Fibroblast of mammary gland (primary cell): ENCODE data around the gene DSP.
A peak's percentile ranks its signal among the peaks of the same experiment; 100 is the strongest.

Experiments used
- DNase-seq: peaks from one replicate; pipeline ENCODE4 v3.0.0-alpha.2; 2010; ENCODE audit warnings: low read depth
- H3K4me3 ChIP-seq: 2 replicates; pipeline ENCODE4 v1.5.1; 2011; ENCODE audit warnings: low read depth, mild to moderate bottlenecking, low read length, moderate library complexity; ENCODE audit not compliant: control insufficient read depth
- TF ChIP-seq, protein P1 (sequence below): conservative IDR thresholded peaks from 2 replicates; pipeline ENCODE4 v1.5.1; 2011; ENCODE audit warnings: low read depth, low read length, inconsistent platforms; ENCODE audit not compliant: control insufficient read depth, insufficient read depth

The DSP gene

DNA sequence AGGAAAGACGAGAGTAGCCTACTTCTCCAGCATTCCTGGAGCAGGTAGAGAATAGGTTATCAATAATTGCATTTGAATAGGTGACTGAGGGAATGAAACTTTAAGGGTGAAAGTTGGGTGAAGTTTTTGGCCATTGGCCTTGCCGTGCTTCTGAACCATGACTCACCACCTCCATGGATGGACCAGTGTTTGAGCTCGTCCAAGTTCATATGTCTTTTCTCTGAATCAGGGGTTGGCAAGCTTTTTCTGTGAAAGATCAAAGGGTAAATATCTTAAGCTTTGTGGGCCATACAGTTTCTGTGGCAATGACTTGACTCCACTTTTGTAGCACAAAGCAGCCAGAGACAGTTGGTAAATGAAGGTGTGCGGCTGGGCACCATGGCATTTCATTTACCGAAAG lies 80.3 kb downstream of the DSP start:
- TF ChIP-seq, protein P1, sequence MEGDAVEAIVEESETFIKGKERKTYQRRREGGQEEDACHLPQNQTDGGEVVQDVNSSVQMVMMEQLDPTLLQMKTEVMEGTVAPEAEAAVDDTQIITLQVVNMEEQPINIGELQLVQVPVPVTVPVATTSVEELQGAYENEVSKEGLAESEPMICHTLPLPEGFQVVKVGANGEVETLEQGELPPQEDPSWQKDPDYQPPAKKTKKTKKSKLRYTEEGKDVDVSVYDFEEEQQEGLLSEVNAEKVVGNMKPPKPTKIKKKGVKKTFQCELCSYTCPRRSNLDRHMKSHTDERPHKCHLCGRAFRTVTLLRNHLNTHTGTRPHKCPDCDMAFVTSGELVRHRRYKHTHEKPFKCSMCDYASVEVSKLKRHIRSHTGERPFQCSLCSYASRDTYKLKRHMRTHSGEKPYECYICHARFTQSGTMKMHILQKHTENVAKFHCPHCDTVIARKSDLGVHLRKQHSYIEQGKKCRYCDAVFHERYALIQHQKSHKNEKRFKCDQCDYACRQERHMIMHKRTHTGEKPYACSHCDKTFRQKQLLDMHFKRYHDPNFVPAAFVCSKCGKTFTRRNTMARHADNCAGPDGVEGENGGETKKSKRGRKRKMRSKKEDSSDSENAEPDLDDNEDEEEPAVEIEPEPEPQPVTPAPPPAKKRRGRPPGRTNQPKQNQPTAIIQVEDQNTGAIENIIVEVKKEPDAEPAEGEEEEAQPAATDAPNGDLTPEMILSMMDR, result no peak
- peak; percentile 78 for DNase-seq
- no peak overlapping the region for H3K4me3 ChIP-seq

GRCh38 chr6:7624796-7625710 lies 83.6 kb downstream of the DSP start:
- no peak for DNase-seq
- TF ChIP-seq, protein P1, result no peak
- no peak overlapping the region for H3K4me3 ChIP-seq

- DNase-seq, result peak; percentile 87
- TF ChIP-seq, protein P1, result no peak
- no peak overlapping the region for H3K4me3 ChIP-seq
These were observed 87.0 kb downstream of the DSP start for GRCh38 chr6:7628479-7628878.

- H3K4me3 ChIP-seq, result no peak overlapping the region
- peak; percentile 57 for DNase-seq
- TF ChIP-seq, protein P1, result no peak
These were observed 87.4 kb downstream of the DSP start for GRCh38 chr6:7628909-7629308.

DNA sequence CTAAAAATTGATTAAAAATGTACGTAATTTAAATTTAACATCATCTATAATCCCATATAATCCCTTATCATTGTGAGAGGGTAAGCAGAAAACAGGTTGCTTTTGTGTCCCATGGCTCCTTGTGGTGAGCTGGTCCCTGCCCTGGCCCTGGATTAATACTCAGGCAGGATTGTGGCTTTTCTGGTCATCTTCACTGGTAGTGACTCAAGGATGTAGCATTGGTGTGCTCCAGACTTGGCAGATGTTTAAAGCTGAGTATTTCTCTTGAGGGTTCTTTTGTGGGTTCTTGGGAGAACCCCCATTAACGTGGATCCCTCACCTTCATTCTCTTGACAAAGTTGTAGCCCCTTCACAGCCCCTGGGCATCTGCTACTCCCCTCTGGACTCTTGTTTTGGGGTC lies 87.8 kb downstream of the DSP start:
- TF ChIP-seq, protein P1, result no peak
- no peak overlapping the region for H3K4me3 ChIP-seq
- peak; percentile 67 for DNase-seq

GRCh38 chr6:7630792-7631191 lies 89.3 kb downstream of the DSP start:
- no peak for DNase-seq
- TF ChIP-seq, protein P1, result no peak
- no peak overlapping the region for H3K4me3 ChIP-seq
